A172 (cell line): ENCODE data around the gene KRT33A. TPM values are rescaled to one million over a fixed set of nuclear protein-coding genes. Genes with fewer than 3 reads are reported as not detected.
"Not testable (repeated sequence)": the region's sequence is repeated elsewhere in the genome, so short reads cannot be mapped to it uniquely, and the experiment has no call there.

Experiments
- DNase-seq: peaks from one replicate; pipeline ENCODE4 v3.0.0-alpha.2; 2015; ENCODE audit warnings: low spot score
- total RNA-seq: library from RNA; depleted of rRNA; stranded (reverse); fragments of >200 nt; shearing (Covaris generic); gene quantifications from 2 replicates; pipeline ENCODE4 v1.2.3, GENCODE V29; 2014; rRNA removed

KRT33A gene
- total RNA-seq, result not detected in 2 replicates

- not testable (repeated sequence) for DNase-seq
Measured at GRCh38 chr17:41350381-41350878, at the start of gene KRT33A. Gene KRT33A, minus strand, starts transcription at chr17:41350828. Its CDS starts 61 bp downstream, at chr17:41350767.

GRCh38 chr17:41396996-41397660 is 46.5 kb upstream of the KRT33A start, which contains the start of gene KRT31:
Gene KRT31, minus strand, starts transcription at chr17:41397608. Its CDS starts 69 bp downstream, at chr17:41397539.
- DNase-seq, result no peak

DNA sequence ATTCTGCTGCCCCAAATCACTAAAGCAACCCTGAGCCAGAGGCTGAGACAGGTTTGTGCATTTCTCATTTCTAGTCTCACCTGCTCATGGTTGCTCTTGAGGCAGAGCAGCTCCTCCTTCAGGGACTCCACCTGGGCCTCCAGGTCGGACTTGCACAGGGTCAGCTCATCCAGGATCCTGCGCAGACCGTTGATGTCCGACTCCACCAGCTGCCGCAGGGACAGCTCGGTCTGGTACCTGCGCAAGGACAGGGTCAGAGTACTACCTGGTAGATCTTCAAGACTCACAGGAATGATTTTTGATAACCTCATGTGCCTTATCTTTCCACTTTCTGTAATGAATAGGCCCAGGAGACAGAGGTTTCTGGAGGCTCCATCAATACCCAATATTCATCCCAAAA is 45.7 kb upstream of the KRT33A start:
- no peak for DNase-seq

GRCh38 chr17:41395611-41396010 is 45.0 kb upstream of the KRT33A start:
- DNase-seq, result no peak

GRCh38 chr17:41395044-41395443 is 44.4 kb upstream of the KRT33A start:
- DNase-seq, result not testable (repeated sequence)

GRCh38 chr17:41394254-41394996 is 43.8 kb upstream of the KRT33A start:
- no peak for DNase-seq

DNA sequence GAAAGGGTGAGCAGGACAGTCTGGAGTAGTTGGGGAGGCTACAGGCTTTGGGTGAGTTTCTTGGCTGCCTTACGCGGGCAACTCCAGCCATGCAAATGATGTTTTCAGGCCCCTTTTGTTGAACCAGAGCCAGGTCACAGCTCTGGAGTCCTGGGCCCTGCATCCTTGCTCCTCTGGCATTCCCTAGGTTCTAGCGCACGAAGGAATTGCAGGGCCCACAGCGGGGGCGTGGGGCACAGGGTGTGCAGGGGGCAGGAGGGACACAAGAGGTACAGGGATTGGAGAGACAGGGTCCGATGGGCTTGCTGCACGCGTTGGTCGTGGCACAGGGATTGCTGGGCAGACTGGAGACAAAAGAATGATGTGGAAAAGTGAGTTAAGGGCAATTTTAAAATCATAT is 43.2 kb upstream of the KRT33A start:
- no peak for DNase-seq

GRCh38 chr17:41393294-41393693 is 42.7 kb upstream of the KRT33A start:
- DNase-seq, result no peak

DNA sequence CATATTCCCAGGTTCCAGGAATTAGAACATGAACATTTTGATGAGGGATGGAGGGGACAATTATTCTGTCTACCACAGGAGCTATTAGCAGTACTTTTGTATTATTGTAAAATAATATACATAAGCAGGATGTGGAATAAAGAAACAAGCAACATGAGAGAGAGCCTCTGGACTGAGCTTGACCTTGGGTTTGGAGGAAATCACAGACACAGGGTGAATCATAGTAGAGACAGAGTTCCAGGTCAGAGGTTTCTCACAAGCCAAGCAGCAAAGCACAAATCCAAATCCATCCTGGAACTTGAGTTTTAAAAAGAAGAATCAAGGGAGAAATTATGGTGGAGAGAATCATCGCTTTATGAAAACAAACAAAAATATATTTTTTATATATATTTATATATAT is 41.6 kb upstream of the KRT33A start:
- no peak for DNase-seq

DNA sequence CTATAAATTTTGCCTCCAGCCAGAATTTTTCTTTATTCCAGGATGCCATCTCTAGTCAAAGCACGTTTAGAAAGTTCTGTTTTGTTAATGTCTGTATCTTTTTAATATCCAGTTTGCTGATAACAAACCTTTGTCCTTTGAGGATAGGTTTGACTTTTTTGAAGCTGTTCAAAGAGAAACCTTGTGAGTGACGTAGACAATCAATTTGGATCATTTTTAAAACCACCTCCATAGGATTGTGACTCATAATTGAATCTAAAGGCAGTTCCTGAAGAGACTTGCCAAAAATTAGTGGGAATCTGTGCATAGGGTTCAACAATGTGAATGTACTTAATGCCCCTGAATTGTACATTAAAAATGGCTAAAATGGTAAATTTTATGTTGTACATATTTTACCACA is 40.9 kb upstream of the KRT33A start:
- no peak for DNase-seq

DNA sequence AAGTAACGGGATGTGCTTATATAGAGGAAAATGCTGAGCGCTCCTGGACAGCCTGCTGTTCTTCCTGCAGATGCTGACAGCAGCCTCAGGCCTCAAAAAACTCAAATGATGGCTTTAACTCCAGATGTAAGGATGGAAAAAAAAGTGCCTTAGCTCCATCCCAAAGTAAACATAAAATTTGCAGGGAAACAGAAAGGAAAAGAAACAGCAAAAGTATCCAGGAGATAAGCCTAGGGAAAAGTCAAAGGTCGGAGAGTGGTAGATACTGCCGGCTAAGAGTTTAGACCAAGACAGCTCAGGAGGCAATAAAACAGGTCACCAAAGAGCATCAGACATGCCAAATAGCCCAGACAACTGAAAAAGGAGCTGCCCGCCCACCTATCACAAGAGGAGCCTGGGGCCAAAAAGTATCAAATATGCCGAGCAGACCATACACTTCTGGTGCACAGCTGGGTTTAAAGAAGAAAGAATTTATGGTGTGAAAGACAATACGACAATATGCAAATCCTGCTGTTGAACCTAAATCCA is 39.8 kb upstream of the KRT33A start:
- no peak for DNase-seq

DNA sequence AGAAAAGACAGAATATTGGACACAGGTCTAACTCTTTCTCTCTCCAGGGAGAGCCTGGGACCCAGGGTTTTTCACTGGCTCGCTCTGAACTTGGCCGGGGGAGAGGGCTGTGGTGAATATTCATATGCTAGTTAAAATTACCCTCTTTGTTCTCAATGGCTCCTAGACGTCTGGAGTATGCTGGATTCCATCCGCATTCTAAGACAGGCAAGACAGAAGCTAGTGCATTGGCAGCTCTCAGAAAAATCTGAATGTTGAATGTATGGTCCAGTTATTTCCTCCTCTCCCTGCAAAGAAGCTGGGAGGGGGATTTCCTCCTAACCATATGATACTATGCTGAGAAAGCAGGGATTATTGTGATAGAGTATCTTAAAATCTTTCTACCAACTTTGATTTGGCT is 37.0 kb upstream of the KRT33A start:
- DNase-seq, result no peak

GRCh38 chr17:41386227-41386626 is 35.6 kb upstream of the KRT33A start:
- DNase-seq, result no peak

- no peak for DNase-seq
Measured at GRCh38 chr17:41383690-41384089, 33.1 kb upstream of the KRT33A start.

DNA sequence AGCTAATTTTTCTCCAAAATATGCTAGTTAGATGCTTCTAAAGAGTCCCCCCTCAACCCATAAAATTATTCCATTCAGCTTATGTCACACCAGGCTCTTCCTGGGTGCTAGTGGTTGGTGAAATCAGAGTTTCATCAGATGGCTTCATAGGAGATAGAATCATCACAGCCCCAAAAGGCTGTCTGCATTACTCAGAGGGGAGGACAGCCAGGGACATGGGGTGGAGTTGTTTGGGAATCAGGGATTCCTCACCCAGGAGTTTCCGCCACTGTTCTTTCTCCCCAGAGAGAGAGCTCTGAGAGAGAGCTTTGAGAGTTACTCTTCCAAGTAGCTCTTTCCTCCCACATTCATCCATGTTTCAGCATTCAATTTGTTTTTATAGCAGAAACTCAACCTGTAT is 31.8 kb upstream of the KRT33A start:
- peak; percentile 44 for DNase-seq

GRCh38 chr17:41381943-41382342 is 31.3 kb upstream of the KRT33A start, which contains the start of gene KRT34:
Gene KRT34, minus strand, starts transcription at chr17:41382306. Its CDS starts 60 bp downstream, at chr17:41382246.
- DNase-seq, result not testable (repeated sequence)

DNA sequence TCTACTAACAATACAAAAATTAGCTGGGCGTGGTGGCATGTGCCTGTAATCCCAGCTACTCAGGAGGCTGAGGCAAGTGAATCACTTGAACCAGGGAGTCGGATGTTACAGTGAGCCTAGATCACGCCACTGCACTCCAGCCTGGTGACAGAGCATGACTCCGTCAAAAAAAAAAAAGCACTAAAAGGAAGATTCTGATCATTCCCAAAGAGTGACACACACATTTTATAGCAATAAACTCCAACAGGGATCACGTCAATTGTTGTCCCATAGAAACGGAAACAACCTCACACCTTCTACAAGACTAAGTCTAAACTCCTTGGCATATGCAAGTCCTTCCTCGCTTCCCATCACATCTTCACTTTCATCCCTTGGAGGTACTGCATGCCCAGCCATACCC is 29.5 kb upstream of the KRT33A start:
- peak; percentile 94 for DNase-seq

DNA sequence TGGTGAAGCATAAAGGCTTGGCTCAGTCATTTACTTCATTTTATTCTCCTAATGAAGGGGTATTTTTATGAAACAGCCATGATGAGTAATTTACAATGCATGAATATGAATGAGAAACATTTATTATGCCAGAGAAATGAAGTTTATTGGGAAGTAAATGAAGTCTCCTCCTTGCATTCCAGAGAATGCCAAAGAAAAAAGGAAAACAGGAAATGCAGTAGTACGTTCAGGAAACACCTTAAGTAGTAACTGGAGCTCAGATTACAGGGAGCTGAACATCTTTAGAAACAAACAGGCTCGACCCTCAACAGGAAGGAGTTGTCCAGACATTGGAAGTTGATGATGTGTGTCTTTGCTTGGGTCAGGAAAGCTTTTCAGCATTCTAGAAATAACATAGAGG is 26.9 kb upstream of the KRT33A start:
- peak; percentile 19 for DNase-seq

- DNase-seq, result no peak
Measured at GRCh38 chr17:41369713-41370112, 19.1 kb upstream of the KRT33A start, which contains the start of gene KRT33B. Gene KRT33B, minus strand, starts transcription at chr17:41369813. Its CDS starts 63 bp downstream, at chr17:41369750.

DNA sequence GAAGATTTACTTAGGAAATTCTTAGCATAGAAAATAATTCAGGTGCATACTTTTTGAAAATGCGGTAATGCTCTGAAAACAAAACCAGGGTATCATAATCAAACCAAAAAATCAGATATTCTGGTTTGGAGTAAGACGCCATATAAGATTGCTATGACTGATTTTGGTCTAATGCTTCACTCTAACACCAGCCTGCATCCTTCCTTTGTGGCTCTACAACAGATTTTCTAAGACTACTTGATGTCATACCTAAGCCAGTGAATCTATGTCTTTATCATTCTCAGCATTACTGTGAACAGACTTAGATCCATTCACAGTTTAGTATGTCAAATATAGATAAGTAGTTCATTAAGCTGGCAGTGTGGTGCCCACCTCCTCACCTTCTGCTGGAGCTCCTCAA is 18.4 kb upstream of the KRT33A start:
- DNase-seq, result no peak

- DNase-seq, result peak; percentile 50
Measured at GRCh38 chr17:41367426-41368075, 16.9 kb upstream of the KRT33A start.

GRCh38 chr17:41366070-41366469 is 15.4 kb upstream of the KRT33A start:
- DNase-seq, result no peak
